NCI-H524 treated with DMSO at 0.1 percent for 48 hours (cell line): Measurements from ENCODE around the gene COL4A3.
A peak's percentile ranks its signal among the peaks of the same experiment; 100 is the strongest.
"Not testable (repeated sequence)": the region's sequence is repeated elsewhere in the genome, so short reads cannot be mapped to it uniquely, and the experiment has no call there.

Source experiments
- DNase-seq: peaks from one replicate; lab custom pipeline; 2025; lab: John Stamatoyannopoulos, UW

Gene COL4A3

GRCh38 chr2:227154986-227155774 lies 9.2 kb upstream of the COL4A3 start:
- DNase-seq, result no peak

GRCh38 chr2:227160164-227160563 lies 4.3 kb upstream of the COL4A3 start:
- DNase-seq, result no peak

DNA sequence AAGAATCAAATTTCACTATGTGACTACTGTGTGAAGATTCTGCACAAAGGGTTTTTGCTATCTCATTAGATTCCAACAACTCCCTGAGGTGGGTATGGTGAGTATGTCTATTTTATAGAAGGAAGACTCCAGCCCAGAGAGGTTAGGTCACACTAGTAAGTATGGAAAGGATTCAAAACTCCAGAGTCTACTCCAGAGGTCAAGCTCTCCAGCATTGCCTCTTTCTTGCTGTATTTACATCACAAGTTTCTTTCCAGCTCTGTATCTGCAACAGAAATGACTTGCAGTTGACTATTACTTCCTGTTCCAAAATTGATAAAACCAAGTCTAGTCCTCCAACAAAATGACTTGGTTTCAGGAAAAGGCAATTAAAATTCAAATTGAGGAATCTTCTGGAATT lies 2.5 kb upstream of the COL4A3 start:
- DNase-seq, result no peak

- DNase-seq, result no peak
Observed at GRCh38 chr2:227163485-227163997, 883 bp upstream of the COL4A3 start.

DNA sequence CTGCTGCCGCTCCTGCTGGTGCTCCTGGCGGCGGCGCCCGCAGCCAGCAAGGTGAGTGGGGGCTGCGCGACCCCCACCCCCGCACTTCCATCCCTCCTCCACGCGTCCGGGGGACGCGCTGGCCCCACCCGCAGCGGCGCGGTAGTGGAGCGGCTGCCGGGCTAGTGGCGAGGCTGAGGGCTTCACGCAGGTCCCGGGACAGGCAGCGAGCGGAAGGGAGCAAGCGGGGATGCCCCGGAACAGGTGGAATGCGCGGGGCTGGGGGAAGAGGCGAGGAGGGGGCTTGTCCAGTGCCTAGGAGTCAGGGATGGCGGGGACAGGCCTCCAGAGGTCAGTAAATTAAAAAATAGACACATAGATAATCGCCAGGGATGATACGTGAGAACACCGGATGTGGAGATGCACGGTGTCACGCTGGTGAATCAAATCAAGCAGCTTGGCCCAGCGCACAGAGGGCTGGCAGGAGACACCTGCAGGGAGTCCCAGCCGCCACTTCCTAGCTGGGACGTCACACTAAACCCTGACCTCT lies 403 bp downstream of the COL4A3 start:
- DNase-seq, result no peak

- DNase-seq, result not testable (repeated sequence)
Observed at GRCh38 chr2:227171779-227172178, 7.4 kb downstream of the COL4A3 start.

DNA sequence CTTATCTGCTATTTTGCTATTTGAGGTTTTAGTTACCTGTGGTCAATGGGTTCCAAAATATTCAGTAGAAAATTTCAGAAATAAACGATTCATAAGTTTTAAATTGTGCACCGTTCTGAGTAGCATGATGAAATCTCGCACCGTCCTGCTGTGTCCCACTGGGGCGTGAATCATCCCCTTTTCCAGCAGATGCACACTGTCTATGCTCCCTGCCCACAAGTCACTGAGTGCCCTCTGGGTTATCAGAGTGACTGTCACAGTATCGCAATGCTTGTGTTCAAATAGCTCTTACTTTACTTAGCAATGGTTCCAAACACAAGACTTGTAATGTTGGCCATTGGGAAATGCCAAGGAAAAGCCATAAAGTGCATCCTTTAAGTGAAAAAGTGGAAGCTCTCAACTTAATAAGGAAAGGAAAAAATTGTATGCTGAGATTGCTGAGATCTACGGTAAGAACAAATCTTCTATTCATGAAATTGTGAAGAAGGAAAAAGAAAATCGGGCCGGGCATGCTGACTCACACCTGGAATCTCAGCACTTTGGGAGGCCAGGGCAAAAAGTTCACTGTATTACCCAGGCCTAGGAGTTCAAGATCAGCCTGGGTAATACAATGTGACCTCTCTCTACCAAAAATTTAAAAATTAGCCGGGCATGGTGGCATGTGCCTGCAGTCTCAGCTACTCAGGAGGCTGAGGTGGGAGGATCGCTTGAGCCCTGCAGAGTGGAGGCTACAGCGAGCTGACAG lies 13.3 kb downstream of the COL4A3 start:
- no peak for DNase-seq

DNA sequence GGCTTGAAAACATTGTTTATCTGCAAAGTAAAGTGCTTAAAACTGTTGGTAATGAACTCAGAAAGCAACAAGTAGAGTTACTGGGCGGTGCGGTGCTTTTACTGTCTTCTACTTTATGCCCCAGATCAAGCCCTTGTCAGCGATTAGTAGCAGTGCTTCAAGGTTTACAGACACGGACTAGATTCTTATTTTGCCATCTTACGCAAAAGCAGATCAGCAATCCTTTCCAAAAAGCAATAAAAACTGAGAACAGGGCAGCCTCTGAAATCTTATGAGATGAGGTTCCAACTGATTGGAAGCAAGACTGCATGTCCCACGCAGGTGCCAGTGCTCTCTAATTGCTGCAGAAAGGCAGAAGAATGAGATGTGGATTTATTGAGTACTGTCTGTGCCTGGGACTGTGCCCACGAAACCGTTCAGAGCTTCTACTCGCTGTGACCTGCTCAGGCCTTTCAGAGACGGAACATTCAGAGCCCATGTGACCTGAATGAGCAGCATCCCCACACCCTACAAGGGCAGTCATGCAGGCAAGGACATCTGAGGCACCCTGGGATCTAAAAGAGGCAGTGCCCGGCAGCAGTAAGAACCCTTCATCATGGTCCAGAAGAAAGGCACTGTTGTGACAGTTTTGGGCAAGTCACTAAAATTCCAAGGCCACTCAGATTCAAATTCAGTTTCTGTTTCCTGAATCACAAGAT lies 15.7 kb downstream of the COL4A3 start:
- no peak for DNase-seq

- no peak for DNase-seq
Observed at GRCh38 chr2:227180770-227181169, 16.3 kb downstream of the COL4A3 start.

DNA sequence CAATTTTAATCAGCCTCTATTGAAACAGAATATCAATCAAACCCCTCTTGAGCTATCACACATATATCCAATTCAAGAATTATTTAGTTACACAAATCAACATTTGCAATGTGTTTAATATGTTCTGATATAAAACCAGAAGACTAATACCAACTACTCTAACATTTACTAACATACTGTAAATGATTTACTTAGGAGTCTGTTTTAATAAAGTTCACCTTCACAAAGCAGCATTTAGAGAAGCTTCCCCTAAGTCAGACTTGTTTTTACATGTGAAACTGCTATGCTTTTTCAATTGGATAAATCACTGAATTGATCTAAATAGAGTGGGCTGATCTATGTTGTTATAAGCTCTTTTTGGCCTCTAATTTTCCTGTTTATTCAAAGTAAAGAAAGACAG lies 18.3 kb downstream of the COL4A3 start:
- no peak for DNase-seq

DNA sequence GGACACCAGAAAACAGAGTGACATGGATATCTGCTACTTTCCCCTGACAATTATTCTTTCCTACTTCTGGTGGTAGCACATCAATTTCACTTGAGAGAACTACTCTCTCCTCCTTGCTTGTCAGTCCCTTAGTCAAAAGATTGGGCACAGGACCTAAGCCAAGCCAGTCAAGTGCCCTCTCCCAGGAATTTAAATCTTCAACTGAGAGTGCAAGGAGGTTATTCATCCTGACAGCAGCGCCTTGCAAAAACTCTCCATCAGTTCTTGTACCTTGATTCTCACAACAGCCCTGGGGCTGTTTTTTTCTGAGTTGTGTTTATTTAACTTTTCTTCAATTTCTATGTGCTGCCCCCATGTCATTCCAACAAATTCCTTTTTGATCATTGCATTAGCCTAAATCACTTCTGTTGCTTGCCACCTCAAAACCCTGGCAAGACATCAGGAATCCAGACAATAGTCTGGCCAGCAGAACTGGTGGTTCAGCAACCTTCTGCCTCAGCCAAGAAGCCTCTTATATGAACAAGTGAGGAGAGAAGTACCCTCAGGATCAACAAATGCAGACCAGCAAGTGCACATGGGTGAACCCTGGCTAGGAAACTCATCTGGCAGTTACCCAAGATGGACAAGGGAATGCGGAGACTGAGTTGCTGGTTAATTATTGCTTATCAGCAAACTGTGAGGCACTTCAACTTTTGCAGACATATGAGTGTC lies 19.4 kb downstream of the COL4A3 start:
- no peak for DNase-seq

- DNase-seq, result no peak
Observed at GRCh38 chr2:227185615-227186232, 21.3 kb downstream of the COL4A3 start.

DNA sequence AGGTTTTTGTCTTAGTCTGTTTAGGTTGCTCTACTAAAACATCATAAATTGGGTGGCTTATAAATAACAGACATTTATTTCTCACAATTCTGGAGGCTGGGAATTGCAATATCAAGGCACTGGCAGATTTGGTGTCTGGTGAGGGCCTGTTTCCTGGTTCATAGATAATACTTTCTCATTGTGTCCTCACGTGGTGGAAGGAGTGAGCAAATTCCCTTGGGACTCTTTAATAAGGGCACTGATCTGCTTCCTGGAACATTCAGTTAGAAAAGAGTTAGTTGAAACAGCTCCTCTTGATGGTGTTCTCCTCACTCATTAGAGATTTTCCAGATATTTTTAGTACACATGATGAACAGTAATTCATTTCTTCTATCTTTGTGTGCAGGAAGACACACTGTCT lies 22.3 kb downstream of the COL4A3 start:
- no peak for DNase-seq

GRCh38 chr2:227188292-227188691 lies 23.9 kb downstream of the COL4A3 start:
- DNase-seq, result no peak

- peak; percentile 57 for DNase-seq
Observed at GRCh38 chr2:227191367-227191766, 26.9 kb downstream of the COL4A3 start.

DNA sequence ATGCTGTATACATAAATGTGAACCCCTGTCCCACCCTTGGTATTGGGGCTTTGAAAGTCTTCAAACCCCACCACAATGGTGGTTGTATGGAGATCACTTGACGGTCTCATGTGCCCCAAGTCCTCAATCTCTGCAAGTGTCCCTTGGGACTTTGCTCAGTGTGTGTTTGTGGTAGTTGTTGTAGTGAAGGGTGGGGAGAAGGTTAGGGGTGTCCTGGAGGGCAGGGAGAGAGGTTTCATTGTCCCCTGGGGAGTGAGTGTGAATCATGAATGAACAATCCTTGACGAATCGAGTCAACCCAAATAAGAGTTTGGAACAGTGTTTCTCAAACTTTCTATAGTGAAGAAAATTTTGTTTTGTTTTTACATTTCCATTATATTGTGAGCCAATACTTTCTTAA lies 28.1 kb downstream of the COL4A3 start:
- no peak for DNase-seq

GRCh38 chr2:227194219-227194618 lies 29.8 kb downstream of the COL4A3 start:
- no peak for DNase-seq

DNA sequence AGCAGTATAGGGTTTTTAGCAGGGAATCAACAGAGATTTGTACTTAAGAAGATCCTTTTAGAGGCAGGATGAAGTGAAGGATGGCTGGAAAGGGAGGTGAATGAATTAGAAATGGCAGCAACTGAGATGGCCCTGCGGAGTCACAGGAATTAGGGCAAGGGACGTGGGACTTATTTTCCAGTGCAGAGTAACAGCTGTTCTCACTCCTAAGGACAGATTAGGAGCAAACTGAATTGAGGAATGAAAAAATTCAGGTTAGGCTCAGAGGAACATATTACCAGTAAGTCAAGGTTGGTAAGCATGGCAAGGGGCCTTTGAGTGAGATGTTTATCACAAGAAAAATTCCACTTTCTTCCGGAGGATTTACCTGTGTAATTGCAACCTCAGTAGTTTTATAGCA lies 34.4 kb downstream of the COL4A3 start:
- DNase-seq, result no peak

- DNase-seq, result no peak
Observed at GRCh38 chr2:227201771-227202170, 37.3 kb downstream of the COL4A3 start.

DNA sequence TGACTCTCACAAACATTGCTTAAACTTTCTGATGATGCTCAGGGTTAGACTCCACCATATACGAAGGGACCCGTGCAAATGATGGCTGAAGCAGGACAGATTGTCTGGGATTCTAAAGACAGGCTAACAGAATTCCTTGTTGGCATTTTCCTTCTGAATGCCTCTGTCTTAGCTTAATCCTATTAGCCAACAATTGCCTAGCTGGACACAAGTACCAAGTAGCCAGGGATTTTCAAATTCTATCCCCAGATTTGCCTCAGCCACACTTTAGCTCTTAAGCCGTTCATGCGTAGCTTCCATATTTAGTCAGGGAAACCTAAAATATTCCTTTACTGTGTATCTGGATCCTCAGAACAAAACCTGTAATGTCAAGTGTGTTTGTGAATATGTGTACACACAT lies 40.0 kb downstream of the COL4A3 start:
- peak; percentile 78 for DNase-seq

GRCh38 chr2:227205701-227206100 lies 41.3 kb downstream of the COL4A3 start:
- DNase-seq, result no peak
